GM19467 (cell line): ENCODE results near the gene SLC28A3.

Experiments used
- ATAC-seq: cut with Tn5 transposase; IDR thresholded peaks from one replicate; pipeline ENCODE4 v1.9.1; 2021; ENCODE audit warnings: mild to moderate bottlenecking, moderate library complexity; ENCODE audit not compliant: unreplicated experiment

The SLC28A3 gene

GRCh38 chr9:84251921-84252320 lies 88.6 kb downstream of the SLC28A3 start:
- no peak for ATAC-seq

- ATAC-seq = no peak
Observed at GRCh38 chr9:84241817-84242373, 98.7 kb downstream of the SLC28A3 start.

- no peak for ATAC-seq
Observed at GRCh38 chr9:84239343-84239742, 101.2 kb downstream of the SLC28A3 start.

GRCh38 chr9:84238652-84239051 lies 101.9 kb downstream of the SLC28A3 start:
- ATAC-seq = no peak

GRCh38 chr9:84235511-84235910 lies 105.0 kb downstream of the SLC28A3 start:
- no peak for ATAC-seq

- ATAC-seq = no peak
Observed at GRCh38 chr9:84230355-84231145, 110.0 kb downstream of the SLC28A3 start.

GRCh38 chr9:84229191-84229590 lies 111.4 kb downstream of the SLC28A3 start:
- no peak for ATAC-seq

GRCh38 chr9:84228130-84228720 lies 112.3 kb downstream of the SLC28A3 start:
- ATAC-seq = no peak

- no peak for ATAC-seq
Observed at GRCh38 chr9:84226126-84226525, 114.4 kb downstream of the SLC28A3 start.
